HG02885 (cell line): ENCODE measurements around the gene PPP1R10.
A peak's percentile ranks its signal among the peaks of the same experiment; 100 is the strongest.

Experiments used
- ATAC-seq: cut with Tn5 transposase; IDR thresholded peaks from one replicate; pipeline ENCODE4 v1.9.1; 2021; ENCODE audit warnings: mild to moderate bottlenecking; ENCODE audit not compliant: unreplicated experiment, poor library complexity

PPP1R10 gene

GRCh38 chr6:30625511-30625910 is 8.5 kb upstream of the PPP1R10 start:
- ATAC-seq, result no peak

DNA sequence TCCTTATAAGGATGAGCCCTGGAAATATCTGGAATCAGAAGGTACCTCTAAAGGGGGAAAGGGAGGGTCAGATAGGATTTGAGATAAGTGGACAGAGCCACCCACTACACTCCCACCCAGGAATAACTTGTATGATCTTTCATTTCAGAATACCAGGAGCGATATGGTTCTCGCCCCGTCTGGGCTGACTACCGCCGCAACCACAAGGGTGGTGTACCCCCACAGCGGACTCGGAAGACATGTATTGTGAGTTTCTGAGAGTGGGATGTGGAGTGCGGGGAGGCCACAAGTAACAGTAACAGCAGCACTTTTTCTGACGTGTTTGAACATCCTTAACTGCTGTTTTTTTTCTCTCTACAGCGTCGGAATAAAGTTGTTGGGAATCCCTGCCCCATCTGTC is 2.5 kb upstream of the PPP1R10 start:
- no peak for ATAC-seq

- ATAC-seq, result no peak
Measured at GRCh38 chr6:30618270-30618797, 1.3 kb upstream of the PPP1R10 start.

DNA sequence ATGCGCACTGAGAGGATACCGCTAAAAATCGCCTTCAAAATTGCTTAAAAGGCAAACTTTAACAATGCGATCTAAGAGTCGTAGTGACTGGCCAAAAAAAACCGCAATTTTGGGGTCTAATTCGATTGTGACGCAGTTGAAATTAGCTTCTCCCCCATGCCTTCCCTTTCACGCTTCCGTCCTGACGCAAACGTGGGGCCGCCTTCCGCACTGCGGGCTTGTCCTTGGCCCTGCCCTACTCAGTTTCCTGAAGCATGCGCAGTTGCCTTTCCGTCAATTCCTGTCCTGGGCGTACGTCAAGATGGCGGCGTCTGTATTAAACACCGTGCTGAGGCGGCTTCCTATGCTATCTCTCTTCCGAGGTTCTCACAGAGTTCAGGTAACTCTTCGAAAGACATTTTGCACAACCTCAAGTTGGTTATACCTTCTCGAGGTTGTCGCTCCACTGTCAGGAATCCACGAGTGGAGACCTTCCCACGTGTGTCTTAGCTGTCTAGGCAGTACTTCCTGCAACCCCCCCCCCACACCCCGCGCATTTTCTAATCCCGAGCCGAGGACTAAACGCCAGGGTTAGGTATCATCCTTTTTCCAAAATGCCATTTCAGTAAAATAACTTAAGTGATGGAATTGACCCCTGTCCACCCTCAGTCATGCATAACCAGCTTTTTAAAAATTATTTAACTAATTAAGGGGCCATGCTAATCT is 674 bp upstream of the PPP1R10 start, which contains the start of gene MRPS18B:
MRPS18B (plus strand) TSS at position 276 of the 705 bp plus-strand sequence; CDS start at position 302, 26 bp downstream.
- peak; percentile 77 for ATAC-seq

DNA sequence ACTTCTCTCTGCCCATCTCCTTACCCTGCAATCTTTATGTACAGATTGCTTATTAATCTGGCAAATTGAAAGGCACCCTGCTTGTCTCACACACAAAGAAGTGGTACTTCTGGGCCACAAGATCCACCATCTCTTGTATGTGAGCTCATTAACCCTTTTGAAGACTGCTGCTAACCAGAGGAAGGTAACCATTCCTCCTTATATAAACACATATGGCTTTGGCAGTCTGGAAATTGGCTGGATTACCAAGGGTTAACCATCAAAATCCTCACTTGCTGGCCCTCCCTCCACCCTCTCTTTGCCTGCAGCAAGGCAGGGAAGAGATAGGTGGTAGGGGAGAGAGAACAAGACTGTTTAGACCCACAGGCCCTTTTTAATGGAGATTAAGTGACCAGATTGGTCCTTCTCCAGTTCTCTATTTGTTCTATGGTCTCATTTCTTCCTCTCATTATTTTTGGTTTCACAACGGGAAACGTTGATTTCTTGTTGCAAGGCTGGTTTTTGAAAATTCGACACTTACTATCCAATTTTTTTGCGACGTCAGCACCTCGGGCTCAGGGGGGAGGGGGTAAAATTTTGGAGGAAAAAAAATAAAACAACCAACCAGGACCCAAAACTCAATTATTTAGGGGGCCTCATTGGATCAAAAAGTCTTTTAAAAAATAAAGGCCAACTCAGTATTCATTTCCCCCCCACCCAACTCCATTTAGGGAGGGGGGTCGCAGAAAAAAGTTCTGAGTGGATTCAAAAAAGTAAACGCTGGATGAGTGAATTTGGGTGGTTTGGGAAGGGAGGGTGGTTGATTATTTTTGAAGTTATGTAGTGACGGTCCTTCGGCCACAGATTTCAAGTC is 859 bp downstream of the PPP1R10 start:
- ATAC-seq, result no peak

- ATAC-seq, result no peak
Measured at GRCh38 chr6:30615219-30615957, 1.7 kb downstream of the PPP1R10 start.

- ATAC-seq, result peak; percentile 48
Measured at GRCh38 chr6:30614843-30615218, 2.2 kb downstream of the PPP1R10 start.

GRCh38 chr6:30614044-30614842 is 2.8 kb downstream of the PPP1R10 start:
- no peak for ATAC-seq

- no peak for ATAC-seq
Measured at GRCh38 chr6:30613251-30614043, 3.6 kb downstream of the PPP1R10 start.

DNA sequence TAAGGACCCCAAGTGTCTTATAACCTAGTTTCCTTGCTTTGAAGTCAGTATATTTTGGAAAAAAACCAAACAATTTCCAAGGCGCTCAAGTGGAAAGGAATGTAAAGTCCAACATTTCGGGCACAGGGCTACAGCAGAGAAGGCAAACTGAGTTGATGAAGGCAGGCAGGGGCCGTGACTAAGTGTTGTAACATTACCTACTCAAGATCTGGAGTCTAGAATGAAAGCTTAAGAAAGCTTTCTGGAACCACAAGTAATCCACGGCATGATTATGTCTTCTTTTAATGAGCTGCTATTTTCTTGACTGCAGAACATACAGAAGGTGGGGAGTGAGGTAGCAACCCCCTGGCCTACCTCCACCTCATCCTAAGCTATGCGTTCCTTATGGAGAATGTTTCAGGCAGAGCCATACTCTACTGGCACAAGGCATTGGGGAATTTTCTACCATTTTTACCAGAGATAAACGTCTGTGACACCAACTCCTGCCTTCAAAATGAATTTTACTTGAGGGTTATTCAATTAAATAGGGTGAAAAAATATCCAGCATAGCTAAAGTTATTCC is 4.3 kb downstream of the PPP1R10 start:
- no peak for ATAC-seq

GRCh38 chr6:30612213-30612612 is 4.8 kb downstream of the PPP1R10 start:
- ATAC-seq, result no peak

DNA sequence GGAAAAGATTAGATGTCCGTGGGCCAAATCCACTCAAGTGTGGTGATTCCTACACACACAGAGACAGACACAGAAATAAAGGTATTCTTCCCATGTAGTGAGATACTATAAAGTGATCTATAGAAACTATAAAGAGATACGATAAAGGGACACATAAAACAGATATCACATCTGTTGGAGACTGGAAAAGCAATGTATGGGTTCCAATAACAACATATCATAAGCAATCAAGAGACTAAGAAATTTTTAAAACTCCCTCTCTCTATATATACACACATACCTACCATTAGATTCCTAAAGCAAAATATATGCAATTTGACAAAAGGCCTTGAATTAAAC is 5.2 kb downstream of the PPP1R10 start:
- ATAC-seq, result no peak

- no peak for ATAC-seq
Measured at GRCh38 chr6:30611150-30611855, 5.7 kb downstream of the PPP1R10 start.

DNA sequence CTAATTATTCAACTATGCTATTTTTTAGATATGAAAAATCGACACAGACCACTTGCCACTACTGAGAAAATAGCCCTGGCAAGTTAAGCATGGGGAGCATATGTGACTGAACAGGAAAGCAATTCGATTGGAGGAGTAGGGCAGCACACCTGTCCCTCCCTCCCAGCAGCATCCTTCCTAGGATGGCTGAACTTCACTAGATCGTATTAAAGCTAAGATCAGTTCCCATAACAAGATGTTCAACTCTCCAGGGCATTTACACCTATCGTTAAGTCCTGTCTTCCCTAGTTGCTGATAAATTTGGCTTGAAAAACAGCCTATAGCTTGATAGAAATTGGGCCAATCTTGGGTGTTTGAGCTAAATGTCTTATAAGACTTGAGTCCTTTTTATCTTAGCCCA is 7.0 kb downstream of the PPP1R10 start:
- ATAC-seq, result no peak

- no peak for ATAC-seq
Measured at GRCh38 chr6:30603961-30604360, 13.1 kb downstream of the PPP1R10 start.

DNA sequence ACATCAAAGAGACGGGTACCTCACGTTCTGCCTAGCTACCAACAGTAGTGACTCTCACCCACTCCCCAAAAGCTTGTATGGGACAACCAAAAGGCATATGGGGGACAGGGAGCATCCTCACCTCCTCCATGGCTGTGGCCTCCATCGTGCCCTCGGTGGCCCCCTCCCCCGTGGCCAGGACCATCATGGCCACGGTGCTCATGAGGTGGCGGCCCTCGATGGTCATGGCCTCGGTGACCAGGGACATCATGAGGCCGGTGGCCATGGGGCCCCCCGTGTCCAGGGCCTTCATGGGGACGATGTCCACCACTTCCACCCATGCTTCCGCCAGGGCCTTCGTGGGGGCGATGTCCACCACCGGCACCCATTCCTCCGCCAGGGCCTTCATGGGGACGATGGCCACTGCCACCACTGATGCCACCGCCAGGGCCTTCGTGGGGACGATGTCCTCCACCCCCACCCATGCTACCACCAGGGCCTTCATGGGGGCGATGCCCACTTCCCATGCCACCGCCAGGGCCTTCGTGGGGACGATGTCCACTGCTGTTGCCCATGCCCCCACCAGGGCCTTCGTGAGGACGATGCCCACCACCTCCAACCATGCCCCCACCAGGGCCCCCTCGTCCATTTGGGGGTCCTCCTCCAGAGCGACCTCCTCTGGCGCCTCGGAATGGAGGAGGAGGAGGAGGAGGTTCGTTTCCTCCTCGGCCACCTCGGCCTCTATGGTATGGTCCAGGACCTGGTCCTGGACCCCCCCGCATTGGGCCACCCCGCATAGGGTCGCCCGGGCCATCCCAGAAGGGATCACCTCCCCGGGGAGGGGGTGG is 15.0 kb downstream of the PPP1R10 start:
- ATAC-seq, result no peak

DNA sequence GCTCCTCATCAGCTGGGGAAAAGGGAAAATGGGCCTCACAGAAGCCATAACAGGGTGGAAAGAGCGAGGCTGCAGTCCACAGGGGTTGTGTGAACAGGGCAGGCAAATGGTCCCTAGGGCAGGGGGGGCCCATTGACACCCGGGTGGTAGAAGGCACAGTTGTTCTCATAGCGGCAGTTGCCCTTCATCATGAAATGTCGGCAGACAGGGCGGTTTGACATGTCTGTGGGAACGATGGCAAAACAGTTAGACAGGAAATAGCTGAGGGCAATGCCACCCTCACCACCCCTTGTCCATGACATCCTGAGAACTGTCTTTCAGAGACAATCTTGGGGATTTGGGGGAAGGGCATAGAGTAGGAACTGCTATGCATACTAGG is 15.6 kb downstream of the PPP1R10 start:
- ATAC-seq, result no peak
